Sciatic nerve (tissue), 2 donors: ENCODE results near the gene PLXNA4. TPM values are rescaled to one million over a fixed set of nuclear protein-coding genes. Genes with fewer than 3 reads are reported as not detected.
"Not testable (repeated sequence)": the region's sequence is repeated elsewhere in the genome, so short reads cannot be mapped to it uniquely, and the experiment has no call there.

Source experiments
- ATAC-seq: fragments of 200-7000 bp; cut with Tn5 transposase; one replicate; pipeline ENCODE4 v1.9.1; 2020; ENCODE audit warnings: mild to moderate bottlenecking, moderate library complexity
- DNase-seq: peaks from one replicate; pipeline ENCODE4 v3.0.0-alpha.2; 2020; ENCODE audit warnings: low spot score
- intact Hi-C: fragments of 100-400 bp; cut with DNase I; formaldehyde crosslinking; loops from one replicate; pipeline ENCODE4 v1.14.2; 2022
- total RNA-seq: library from RNA; stranded (reverse); fragmentation: NEBNext Ultra II Directional; extraction: Animal tissue kit (Norgen Biotek cat#: 25700); gene quantifications from one replicate; pipeline ENCODE4 v1.2.1, GENCODE V29; 2021
- donor health status: DM: no; HTN: no; CAD: no.
- donor health status: DM: no; HTN: no; CAD: no.

Gene PLXNA4
- total RNA-seq, 1 donor from 2014 or later = 9.0 TPM

GRCh38 chr7:132193898-132194297, 382.4 kb downstream of the PLXNA4 start:
- intact Hi-C loops = no loop called here
- DNase-seq (no peak), ATAC-seq (no peak)

- intact Hi-C loops = no loop called here
- no peak for DNase-seq
- no peak for ATAC-seq
Measured at GRCh38 chr7:132192809-132193208, 383.5 kb downstream of the PLXNA4 start.

GRCh38 chr7:132191418-132191817, 384.9 kb downstream of the PLXNA4 start:
- ATAC-seq (no peak), DNase-seq (no peak)
- intact Hi-C loops = no loop called here

- ATAC-seq = no peak
- intact Hi-C loops = no loop called here
- no peak for DNase-seq
Measured at GRCh38 chr7:132190683-132191082, 385.6 kb downstream of the PLXNA4 start.

GRCh38 chr7:132189881-132190280, 386.4 kb downstream of the PLXNA4 start:
- intact Hi-C loops = no loop called here
- ATAC-seq = no peak
- no peak for DNase-seq

- ATAC-seq = no peak
- DNase-seq = no peak
- intact Hi-C loops = no loop called here
Measured at GRCh38 chr7:132187869-132188789, 388.1 kb downstream of the PLXNA4 start.

GRCh38 chr7:132187391-132187790, 388.9 kb downstream of the PLXNA4 start:
- intact Hi-C loops = no loop called here
- no peak for ATAC-seq
- no peak for DNase-seq

GRCh38 chr7:132185150-132185549, 391.1 kb downstream of the PLXNA4 start:
- no peak for ATAC-seq
- no peak for DNase-seq
- intact Hi-C loops = no loop called here

- DNase-seq (no peak), ATAC-seq (no peak)
- intact Hi-C loops = no loop called here
Measured at GRCh38 chr7:132183781-132184380, 392.4 kb downstream of the PLXNA4 start.

- DNase-seq (no peak), ATAC-seq (no peak)
- intact Hi-C loops = no loop called here
Measured at GRCh38 chr7:132182992-132183391, 393.3 kb downstream of the PLXNA4 start.

- intact Hi-C loops = no loop called here
- ATAC-seq (no peak), DNase-seq (no peak)
Measured at GRCh38 chr7:132181946-132182685, 394.2 kb downstream of the PLXNA4 start.

GRCh38 chr7:132181371-132181770, 394.9 kb downstream of the PLXNA4 start:
- intact Hi-C loops = no loop called here
- DNase-seq = no peak
- ATAC-seq = no peak

- no peak for ATAC-seq
- intact Hi-C loops = no loop called here
- no peak for DNase-seq
Measured at GRCh38 chr7:132180481-132180880, 395.8 kb downstream of the PLXNA4 start.

GRCh38 chr7:132179681-132180080, 396.6 kb downstream of the PLXNA4 start:
- intact Hi-C loops = no loop called here
- ATAC-seq = no peak
- DNase-seq = no peak

GRCh38 chr7:132179080-132179430, 397.2 kb downstream of the PLXNA4 start:
- ATAC-seq (no peak), DNase-seq (no peak)
- intact Hi-C loops = no loop called here

GRCh38 chr7:132178402-132179079, 397.7 kb downstream of the PLXNA4 start:
- ATAC-seq, intact Hi-C loops, DNase-seq: not testable (repeated sequence)

GRCh38 chr7:132177708-132178401, 398.4 kb downstream of the PLXNA4 start:
- DNase-seq = no peak
- intact Hi-C loops = no loop called here

GRCh38 chr7:132176719-132177118, 399.6 kb downstream of the PLXNA4 start:
- ATAC-seq (no peak), DNase-seq (no peak)
- intact Hi-C loops = no loop called here

More at GRCh38 chr7:132177708-132178401, 398.4 kb downstream of the PLXNA4 start:
- no peak for ATAC-seq

GRCh38 chr7:132171130-132171576, 405.1 kb downstream of the PLXNA4 start:
- DNase-seq = no peak

More at GRCh38 chr7:132171130-132171576, 405.1 kb downstream of the PLXNA4 start:
- intact Hi-C loops = no loop called here
- ATAC-seq = no peak
